ENCODE data around the gene STON1.
"Not testable (repeated sequence)": the region's sequence is repeated elsewhere in the genome, so short reads cannot be mapped to it uniquely, and the experiment has no call there.

STON1 gene

DNA sequence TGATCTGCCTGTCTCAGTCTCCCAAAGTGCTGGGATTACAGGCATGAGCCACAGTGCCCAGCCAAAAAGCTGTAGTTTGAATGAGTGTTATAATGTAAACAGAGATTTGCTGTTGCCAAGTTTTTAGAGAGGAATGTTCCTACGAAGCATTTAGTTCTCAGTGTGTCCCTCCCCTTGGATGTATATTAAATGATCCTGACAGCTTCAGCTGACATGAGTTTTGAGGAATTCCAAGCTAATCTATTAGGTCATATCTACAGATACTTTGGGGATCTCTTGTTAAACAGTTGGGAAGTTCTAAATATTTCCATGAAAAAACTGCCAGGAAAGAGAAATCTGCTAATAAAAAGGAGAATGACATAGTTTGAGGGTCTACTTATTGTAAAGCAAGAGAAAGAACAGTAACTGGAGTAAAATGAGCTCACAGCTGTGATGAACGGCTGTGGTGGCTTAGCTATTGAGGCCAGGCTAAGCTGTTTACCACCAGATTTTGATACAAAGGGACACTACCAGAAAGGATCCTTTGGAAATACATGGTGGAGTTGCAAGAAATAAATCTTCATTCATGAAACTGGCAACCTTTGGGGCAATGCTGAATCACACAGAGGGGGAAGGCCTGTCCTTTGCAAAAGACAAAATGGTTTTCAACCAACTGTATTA lies 2.6 kb upstream of the STON1 start:
- no peak for DNase-seq (ENCODE audit: low read depth)

DNA sequence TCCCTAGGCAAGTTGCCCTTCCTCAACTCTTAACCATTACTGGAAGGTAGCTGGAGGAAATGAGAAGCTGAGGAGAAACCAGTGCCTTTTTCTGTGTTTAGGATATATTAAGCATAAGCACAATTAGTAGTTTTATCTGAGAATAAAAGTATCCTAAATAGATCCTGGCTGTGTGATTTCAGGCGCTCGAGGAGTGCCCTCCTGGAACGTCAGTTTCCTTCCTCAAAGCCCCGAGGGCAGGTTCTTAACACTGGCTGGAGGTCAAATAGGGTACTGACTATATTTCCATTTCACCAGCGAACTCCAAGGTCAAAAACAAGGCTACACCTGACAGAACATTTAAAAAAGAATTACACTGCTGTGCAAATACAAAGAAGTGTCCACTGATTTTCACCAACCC lies 1.5 kb upstream of the STON1 start:
- no peak for DNase-seq (ENCODE audit: low read depth)

GRCh38 chr2:48529194-48529593 lies 760 bp upstream of the STON1 start:
- no peak for DNase-seq (ENCODE audit: low read depth)

DNA sequence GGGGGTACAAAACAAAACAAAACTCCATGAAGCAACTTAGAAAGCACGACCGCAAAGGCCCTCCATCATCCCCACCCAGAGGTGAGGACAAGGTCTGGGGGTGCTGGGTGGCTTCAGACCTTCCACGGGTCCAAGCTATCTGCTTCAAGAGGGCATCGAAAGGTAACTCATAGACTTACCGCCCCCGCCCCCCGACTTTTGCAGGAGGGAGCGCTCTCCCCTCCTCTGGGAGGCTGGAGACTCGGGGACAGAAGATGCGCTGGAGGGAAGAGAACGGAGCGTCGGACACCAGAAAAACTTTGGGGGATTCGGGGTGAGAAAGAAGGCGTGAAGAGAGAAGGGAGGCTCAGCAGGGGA lies 300 bp upstream of the STON1 start:
- DNase-seq (ENCODE audit: low read depth) = peak; percentile 2

DNA sequence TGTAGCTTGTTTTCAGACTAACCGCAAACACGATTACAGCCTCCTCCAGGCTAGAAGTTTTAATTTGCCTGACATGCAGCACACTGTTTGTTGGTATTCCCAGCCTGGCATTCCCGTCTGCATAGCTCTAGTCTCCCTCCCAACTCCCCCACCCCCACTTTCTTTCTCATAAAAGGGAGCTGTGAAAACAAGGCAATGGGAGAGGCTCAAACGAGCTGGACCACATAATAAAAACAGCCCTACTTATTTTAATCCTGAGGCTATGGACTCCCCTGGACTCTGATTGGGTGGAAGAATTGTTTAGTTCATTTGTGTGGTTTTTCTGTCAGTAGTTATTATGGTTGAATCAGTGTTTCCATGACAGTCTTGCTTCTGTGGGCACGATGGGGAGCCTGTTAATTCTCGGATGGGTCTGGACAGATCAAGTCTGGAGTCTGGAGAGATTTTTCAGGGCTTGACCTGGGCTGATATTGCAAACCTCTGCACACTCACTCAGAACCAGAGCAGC lies 1.2 kb downstream of the STON1 start:
- no peak for DNase-seq (ENCODE audit: low read depth)

GRCh38 chr2:48532174-48532573 lies 2.2 kb downstream of the STON1 start:
- DNase-seq (ENCODE audit: low read depth) = no peak

GRCh38 chr2:48532824-48533223 lies 2.9 kb downstream of the STON1 start:
- no peak for DNase-seq (ENCODE audit: low read depth)

GRCh38 chr2:48534781-48535180 lies 4.8 kb downstream of the STON1 start:
- no peak for DNase-seq (ENCODE audit: low read depth)

- no peak for DNase-seq (ENCODE audit: low read depth)
Observed at GRCh38 chr2:48540237-48540935, 10.4 kb downstream of the STON1 start.

GRCh38 chr2:48541666-48542389 lies 11.9 kb downstream of the STON1 start:
- no peak for DNase-seq (ENCODE audit: low read depth)

- no peak for DNase-seq (ENCODE audit: low read depth)
Observed at GRCh38 chr2:48543895-48544294, 13.9 kb downstream of the STON1 start.

GRCh38 chr2:48545244-48545643 lies 15.3 kb downstream of the STON1 start:
- no peak for DNase-seq (ENCODE audit: low read depth)

DNA sequence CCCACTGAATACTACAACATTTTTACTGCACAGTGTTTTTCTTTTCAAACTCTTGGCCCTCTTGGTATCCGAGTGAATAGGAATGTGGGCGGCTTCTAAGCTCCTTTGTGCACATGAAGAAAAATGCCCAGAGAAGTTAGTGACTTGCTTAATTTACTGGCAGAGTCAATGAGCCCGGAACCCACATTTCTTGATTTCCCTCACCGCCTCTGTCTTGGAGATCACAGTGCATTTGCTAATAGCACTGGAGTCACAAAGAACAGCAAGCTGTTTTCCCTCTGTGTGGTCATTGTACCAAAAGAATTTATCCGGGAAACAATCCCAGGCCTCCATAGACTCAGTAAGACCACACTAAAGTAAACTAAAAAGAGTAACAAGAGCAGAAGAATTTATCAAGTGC lies 18.9 kb downstream of the STON1 start:
- no peak for DNase-seq (ENCODE audit: low read depth)

- DNase-seq (ENCODE audit: low read depth) = no peak
Observed at GRCh38 chr2:48549972-48550371, 20.0 kb downstream of the STON1 start.

DNA sequence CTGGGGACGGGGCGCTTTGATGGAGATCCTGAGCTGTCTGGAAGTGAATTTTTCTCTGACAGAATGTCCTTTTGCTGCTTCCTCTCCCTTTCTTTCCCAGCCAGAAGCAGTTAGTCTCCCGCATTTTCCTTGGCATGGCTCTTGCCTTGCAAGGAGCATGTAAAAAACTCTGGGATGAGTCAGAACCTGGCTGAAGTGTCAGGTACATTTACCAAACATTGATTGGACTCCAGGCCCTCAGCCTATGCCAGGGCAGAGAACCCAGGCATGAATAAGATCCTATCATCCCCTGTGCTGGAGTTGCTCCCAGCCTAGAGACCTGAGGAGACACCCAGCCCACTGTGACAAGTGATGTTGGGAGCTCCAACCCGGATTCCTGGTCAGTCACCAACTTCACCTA lies 21.6 kb downstream of the STON1 start:
- DNase-seq (ENCODE audit: low read depth) = no peak

- not testable (repeated sequence) for DNase-seq (ENCODE audit: low read depth)
Observed at GRCh38 chr2:48555071-48555470, 25.1 kb downstream of the STON1 start.

- DNase-seq (ENCODE audit: low read depth) = no peak
Observed at GRCh38 chr2:48558456-48558855, 28.5 kb downstream of the STON1 start.

GRCh38 chr2:48560546-48561209 lies 30.7 kb downstream of the STON1 start:
- DNase-seq (ENCODE audit: low read depth) = no peak

DNA sequence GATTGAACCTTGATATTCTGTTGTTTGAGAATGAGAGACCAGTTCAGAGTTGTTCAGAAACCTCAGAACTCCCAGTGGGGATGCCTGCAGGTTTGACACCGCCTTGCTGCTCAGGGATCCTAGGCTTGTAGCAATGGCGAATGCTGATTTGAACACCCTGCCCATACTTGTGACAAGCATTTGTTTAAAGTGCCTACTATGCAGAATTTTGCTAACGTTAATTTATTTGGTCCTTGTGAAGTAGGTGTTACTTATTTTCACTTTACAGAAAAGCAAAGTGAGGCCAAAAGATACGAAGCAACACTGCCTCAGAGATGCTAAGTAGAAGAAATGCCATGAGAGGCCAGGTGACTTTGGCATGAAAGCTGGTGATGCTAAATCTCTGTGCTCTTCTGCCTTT lies 32.3 kb downstream of the STON1 start:
- DNase-seq (ENCODE audit: low read depth) = no peak

GRCh38 chr2:48566592-48567310 lies 36.8 kb downstream of the STON1 start:
- no peak for DNase-seq (ENCODE audit: low read depth)

DNA sequence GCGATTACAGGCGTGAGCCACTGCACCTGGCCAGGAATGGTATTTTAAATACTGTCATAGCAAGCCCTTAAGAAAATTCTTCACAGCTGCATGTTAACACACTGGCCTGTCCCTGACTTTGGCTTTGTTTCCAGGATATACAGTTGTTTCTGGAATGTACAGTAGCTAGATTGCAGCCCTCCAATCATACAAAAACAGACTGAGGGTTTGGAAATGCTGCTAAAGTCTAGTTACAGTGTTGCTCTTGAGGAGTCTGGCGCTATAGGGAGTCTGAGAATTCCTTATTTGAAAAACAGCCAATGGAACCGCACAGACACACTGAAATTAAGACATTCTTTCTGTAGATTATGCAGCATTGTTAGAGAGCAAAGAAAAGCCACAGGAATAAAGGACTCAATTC lies 37.7 kb downstream of the STON1 start:
- DNase-seq (ENCODE audit: low read depth) = no peak

DNA sequence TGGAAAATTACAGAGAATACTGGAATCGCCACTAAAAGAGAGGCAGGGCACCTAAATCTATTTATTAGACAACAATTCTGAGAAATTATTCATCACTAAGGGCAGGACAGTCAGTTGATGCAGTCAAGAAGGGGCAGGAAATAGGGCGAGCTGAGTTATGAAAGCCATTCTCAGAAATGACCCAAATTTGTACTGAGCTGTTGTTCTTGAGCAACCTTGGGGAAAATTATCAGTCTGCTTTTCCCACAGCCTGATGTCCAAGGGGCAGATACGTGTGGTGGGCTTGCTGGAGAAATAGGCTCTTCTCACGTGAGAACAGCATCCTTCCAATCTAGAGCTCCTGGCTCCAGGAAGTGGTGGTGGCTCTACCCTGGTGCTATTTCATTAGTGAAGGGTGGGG lies 38.6 kb downstream of the STON1 start:
- DNase-seq (ENCODE audit: low read depth) = no peak

Measured in activated T-cell treated with anti-CD3 and anti-CD28 coated beads for 1 hour (primary cell).